COR-L47 (cell line): Measurements from ENCODE around the gene RFX6.
"Not testable (repeated sequence)": the region's sequence is repeated elsewhere in the genome, so short reads cannot be mapped to it uniquely, and the experiment has no call there.

Source experiments
- DNase-seq: peaks from one replicate; lab custom pipeline; 2025; lab: John Stamatoyannopoulos, UW

The RFX6 gene

DNA sequence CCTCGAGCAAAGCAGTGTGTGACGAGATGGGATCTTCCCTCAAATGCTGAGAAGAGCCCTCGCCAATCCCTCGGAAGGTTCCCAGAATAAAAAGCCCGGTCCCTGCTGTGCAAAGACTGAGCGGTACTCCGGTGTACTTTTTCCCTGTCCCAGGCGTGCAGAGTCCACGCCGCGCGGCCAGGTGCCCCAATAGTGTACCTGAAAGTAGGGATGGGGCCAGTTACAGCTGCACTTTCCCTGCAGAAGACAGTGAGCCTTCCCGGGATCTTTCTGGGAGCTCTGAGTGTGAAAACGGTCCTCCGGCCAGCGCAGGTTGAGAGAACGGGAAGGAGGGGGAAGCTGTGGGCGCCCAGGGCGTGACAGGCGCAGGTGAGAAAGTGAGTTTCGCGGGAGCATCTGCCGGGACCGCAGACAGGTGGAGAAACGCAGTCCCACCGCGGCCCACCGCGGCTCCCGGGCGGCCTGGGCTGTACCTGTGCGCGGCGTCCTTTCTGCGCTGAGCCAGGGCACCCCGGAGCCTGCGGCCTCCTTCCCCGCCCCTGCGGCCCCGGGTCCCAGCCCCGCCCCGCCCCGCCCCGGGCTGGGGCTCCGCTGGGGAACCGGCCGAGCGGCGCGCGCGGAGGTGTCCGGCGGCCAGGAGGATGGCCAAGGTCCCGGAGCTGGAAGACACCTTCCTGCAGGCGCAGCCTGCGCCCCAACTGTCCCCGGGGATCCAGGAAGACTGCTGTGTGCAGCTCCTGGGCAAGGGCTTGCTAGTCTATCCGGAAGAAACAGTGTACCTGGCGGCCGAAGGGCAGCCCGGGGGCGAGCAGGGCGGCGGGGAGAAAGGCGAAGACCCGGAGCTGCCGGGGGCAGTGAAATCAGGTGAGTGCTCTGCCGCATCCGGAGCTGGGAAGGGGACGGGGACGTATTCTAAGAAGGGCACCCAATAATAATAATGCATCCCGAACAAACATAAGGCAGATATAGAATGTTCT is at the start of gene RFX6:
RFX6 (plus strand) TSS at position 608 of the 977 bp plus-strand sequence; CDS start at position 642, 34 bp downstream.
- no peak for DNase-seq

- DNase-seq, result no peak
Observed at GRCh38 chr6:116827561-116828240, 49.3 kb upstream of the RFX6 start.

DNA sequence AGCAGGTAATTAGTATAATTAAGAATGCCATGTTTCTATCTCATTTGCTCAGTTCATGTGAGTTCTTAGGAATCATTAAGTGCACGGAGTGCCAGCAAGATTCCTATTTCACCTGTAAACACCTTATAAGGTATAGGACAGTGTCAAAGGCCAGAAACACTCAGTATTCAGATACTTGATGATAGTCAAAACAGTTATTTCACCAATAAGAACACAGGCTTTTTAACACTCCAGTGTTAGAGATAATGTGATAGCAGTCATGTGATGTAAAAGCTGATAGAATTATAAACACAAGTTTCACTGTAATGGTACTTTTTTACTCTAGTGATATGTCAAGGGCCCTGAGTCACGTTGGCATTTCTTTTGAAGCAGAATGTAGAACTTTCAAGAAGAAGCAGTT is 48.1 kb upstream of the RFX6 start, which contains the start of gene GPRC6A:
GPRC6A (minus strand) TSS at position 101 of the 400 bp plus-strand sequence; CDS start at position 31, 70 bp downstream.
- no peak for DNase-seq

GRCh38 chr6:116834526-116834925 is 42.5 kb upstream of the RFX6 start:
- DNase-seq, result not testable (repeated sequence)

- DNase-seq, result peak; percentile 6
Observed at GRCh38 chr6:116836606-116837342, 40.3 kb upstream of the RFX6 start.

DNA sequence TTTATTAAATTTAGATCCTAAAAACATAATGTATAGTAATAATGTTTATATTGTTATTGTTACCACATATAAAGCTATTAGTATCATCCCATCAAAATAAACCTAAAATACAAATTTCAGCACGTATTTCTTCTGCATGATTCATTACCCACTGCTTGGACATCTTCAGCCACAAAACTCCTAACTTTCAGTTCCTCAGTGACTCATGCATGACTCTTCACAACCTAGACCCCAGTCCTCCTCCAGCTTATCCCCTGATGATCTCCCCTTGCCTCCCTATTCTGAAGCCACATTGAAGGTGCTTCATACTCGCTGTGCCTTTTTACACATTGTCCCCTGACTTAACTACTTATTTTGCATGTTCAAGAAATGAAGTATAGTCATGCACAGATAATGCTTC is 37.0 kb upstream of the RFX6 start:
- DNase-seq, result no peak

GRCh38 chr6:116842459-116842858 is 34.6 kb upstream of the RFX6 start:
- no peak for DNase-seq

GRCh38 chr6:116847227-116847626 is 29.8 kb upstream of the RFX6 start:
- DNase-seq, result no peak

GRCh38 chr6:116858060-116858459 is 19.0 kb upstream of the RFX6 start:
- no peak for DNase-seq

- no peak for DNase-seq
Observed at GRCh38 chr6:116859264-116859663, 17.8 kb upstream of the RFX6 start.

- DNase-seq, result no peak
Observed at GRCh38 chr6:116866281-116866871, 10.7 kb upstream of the RFX6 start.

DNA sequence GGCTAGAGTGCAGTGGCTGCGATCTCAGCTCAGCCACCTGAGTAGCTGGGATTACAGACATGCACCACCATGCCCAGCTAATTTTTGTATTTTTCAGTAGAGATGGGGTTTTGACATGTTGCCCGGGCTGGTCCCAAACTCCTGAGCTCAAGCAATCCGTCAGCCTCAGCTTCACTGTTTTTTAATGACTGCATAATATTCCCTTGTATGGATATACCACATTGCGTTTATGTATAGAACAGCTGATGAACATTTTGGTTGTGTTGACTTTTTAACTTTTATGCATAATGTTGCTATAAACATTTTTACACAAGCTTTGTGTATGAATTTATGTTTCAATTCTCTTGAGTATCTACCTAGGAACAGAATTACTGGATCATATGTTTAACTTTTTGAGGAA is 4.3 kb upstream of the RFX6 start:
- no peak for DNase-seq

DNA sequence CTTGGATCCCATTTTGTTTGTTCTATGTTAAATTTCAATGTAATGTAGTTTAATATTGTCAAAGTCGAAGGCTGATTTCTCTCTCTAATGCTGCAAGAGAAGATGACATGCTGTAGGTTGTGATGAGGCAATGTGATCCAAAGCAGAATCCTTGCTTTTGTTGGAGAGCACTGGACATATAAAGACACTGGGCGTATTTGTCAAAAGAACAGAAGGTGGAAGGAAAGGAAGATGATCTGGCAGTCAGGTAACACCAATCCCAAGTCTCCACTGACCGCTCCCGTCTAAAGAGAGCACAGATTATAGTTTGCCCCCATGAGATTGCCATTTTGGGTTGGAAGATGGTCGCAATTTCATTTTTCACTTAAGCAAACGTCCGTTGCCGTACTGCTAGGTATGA is 935 bp upstream of the RFX6 start:
- no peak for DNase-seq

- DNase-seq, result no peak
Observed at GRCh38 chr6:116877743-116878142, 701 bp downstream of the RFX6 start.

- no peak for DNase-seq
Observed at GRCh38 chr6:116881236-116881635, 4.2 kb downstream of the RFX6 start.

- no peak for DNase-seq
Observed at GRCh38 chr6:116883005-116883404, 6.0 kb downstream of the RFX6 start.

GRCh38 chr6:116884530-116884929 is 7.5 kb downstream of the RFX6 start:
- DNase-seq, result no peak

DNA sequence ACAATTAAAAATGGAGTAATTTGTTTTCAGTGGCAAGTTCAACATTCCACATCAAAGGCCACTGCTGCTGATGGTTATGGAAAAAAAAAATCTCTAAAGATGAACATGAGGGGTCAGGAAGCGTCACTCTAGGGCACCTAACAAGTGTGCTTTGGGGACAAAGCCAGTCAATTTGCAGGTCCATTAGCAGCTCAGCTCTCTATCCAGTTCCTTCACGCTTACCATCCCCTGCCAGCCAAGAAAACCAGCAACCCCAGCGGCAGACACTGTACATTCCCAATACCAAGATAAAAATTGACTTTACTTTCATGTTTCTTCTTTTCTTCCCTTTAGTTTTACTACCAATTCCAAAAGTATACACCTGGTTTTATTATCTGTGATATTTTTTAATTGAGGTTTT is 10.1 kb downstream of the RFX6 start:
- DNase-seq, result no peak

GRCh38 chr6:116887894-116888293 is 10.9 kb downstream of the RFX6 start:
- no peak for DNase-seq

- no peak for DNase-seq
Observed at GRCh38 chr6:116888732-116889360, 11.8 kb downstream of the RFX6 start.

DNA sequence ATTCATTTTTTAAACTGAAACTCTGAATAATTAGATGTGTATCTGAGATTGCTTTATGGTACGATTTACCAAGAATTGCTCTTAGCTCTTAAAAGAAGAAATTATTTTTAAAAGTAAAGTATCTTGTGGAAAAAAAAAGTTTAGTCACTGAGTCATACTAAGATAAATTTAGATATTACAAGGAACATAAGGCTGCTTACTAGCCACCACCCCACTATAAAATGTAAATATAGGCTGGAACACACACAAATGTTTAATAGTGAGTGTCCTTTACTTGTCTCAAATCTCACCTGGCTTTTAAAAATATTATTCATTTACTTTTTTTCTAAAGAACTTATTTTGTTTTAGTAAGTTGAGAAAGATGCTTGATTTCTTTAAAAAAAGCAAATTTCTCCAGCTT is 17.6 kb downstream of the RFX6 start:
- DNase-seq, result no peak
